Sigmoid colon (tissue), 4 donors: Measurements from ENCODE around the gene MBOAT1.

Experiments
- EP300 ChIP-seq, 4 donors: sonication (generic); formaldehyde crosslinking; IDR thresholded peaks; one replicate each; pipeline ENCODE4 v1.6.1; 2017; ENCODE audit warnings: antibody characterized with exemption in 4 of 4
- TF ChIP-seq, protein P1 (sequence below), 4 experiments: fragments of 450-650 bp in 3 of 4; fragments of 200-600 bp in 1 of 4; IDR thresholded peaks; one replicate each; pipeline ENCODE4 v1.5.1; 2016 to 2019; ENCODE audit warnings: antibody characterized with exemption in 4 of 4, mild to moderate bottlenecking in 3 of 4, moderate library complexity in 2 of 4

- TF ChIP-seq, protein P1, sequence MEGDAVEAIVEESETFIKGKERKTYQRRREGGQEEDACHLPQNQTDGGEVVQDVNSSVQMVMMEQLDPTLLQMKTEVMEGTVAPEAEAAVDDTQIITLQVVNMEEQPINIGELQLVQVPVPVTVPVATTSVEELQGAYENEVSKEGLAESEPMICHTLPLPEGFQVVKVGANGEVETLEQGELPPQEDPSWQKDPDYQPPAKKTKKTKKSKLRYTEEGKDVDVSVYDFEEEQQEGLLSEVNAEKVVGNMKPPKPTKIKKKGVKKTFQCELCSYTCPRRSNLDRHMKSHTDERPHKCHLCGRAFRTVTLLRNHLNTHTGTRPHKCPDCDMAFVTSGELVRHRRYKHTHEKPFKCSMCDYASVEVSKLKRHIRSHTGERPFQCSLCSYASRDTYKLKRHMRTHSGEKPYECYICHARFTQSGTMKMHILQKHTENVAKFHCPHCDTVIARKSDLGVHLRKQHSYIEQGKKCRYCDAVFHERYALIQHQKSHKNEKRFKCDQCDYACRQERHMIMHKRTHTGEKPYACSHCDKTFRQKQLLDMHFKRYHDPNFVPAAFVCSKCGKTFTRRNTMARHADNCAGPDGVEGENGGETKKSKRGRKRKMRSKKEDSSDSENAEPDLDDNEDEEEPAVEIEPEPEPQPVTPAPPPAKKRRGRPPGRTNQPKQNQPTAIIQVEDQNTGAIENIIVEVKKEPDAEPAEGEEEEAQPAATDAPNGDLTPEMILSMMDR (IDR thresholded peaks at IDR 0.05), result no peak
- no peak for TF ChIP-seq EP300 (IDR thresholded peaks at IDR 0.05)
Observed at GRCh38 chr6:20255428-20255827, 43.2 kb upstream of the MBOAT1 start.
